Measurements from ENCODE around the gene ZNF490.
"Not testable (repeated sequence)": the region's sequence is repeated elsewhere in the genome, so short reads cannot be mapped to it uniquely, and the experiment has no call there.

The ZNF490 gene

GRCh38 chr19:12610540-12611360, at the start of gene ZNF490, which contains the start of gene ZNF791:
ZNF490 (minus strand) TSS chr19:12610813; CDS start chr19:12610680, 133 bp downstream.
ZNF791 (plus strand) TSS chr19:12610920; CDS start chr19:12611080, 160 bp downstream.
- DNase-seq (ENCODE audit: low read depth in 2 of 3, low spot score in 2 of 3), result peak; percentile 74 to 97 (median 89)

GRCh38 chr19:12657966-12658365, 47.4 kb upstream of the ZNF490 start:
- no peak for DNase-seq (ENCODE audit: low read depth in 2 of 3, low spot score in 2 of 3)

- no peak for DNase-seq (ENCODE audit: low read depth in 2 of 3, low spot score in 2 of 3)
These were observed 46.4 kb upstream of the ZNF490 start for GRCh38 chr19:12656899-12657571.

- no peak for DNase-seq (ENCODE audit: low read depth in 2 of 3, low spot score in 2 of 3)
These were observed 44.9 kb upstream of the ZNF490 start for GRCh38 chr19:12655546-12655945.

GRCh38 chr19:12652219-12652618, 41.6 kb upstream of the ZNF490 start:
- no peak for DNase-seq (ENCODE audit: low read depth in 2 of 3, low spot score in 2 of 3)

- no peak for DNase-seq (ENCODE audit: low read depth in 2 of 3, low spot score in 2 of 3)
These were observed 39.3 kb upstream of the ZNF490 start for GRCh38 chr19:12649941-12650340.

GRCh38 chr19:12648088-12648487, 37.5 kb upstream of the ZNF490 start:
- DNase-seq (ENCODE audit: low read depth in 2 of 3, low spot score in 2 of 3), result no peak

- DNase-seq (ENCODE audit: low read depth in 2 of 3, low spot score in 2 of 3), result no peak
These were observed 37.0 kb upstream of the ZNF490 start for GRCh38 chr19:12647490-12648071.

- DNase-seq (ENCODE audit: low read depth in 2 of 3, low spot score in 2 of 3), result no peak
These were observed 36.4 kb upstream of the ZNF490 start for GRCh38 chr19:12647047-12647446.

- no peak for DNase-seq (ENCODE audit: low read depth in 2 of 3, low spot score in 2 of 3)
These were observed 35.9 kb upstream of the ZNF490 start for GRCh38 chr19:12646551-12646950.

- DNase-seq (ENCODE audit: low read depth in 2 of 3, low spot score in 2 of 3), result not testable (repeated sequence)
These were observed 33.1 kb upstream of the ZNF490 start for GRCh38 chr19:12643716-12644115.

GRCh38 chr19:12642506-12642905, 31.9 kb upstream of the ZNF490 start:
- no peak for DNase-seq (ENCODE audit: low read depth in 2 of 3, low spot score in 2 of 3)

GRCh38 chr19:12641456-12641855, 30.8 kb upstream of the ZNF490 start:
- no peak for DNase-seq (ENCODE audit: low read depth in 2 of 3, low spot score in 2 of 3)

- peak; percentile 69 to 79 (median 77) for DNase-seq (ENCODE audit: low read depth in 2 of 3, low spot score in 2 of 3)
These were observed 29.4 kb upstream of the ZNF490 start for GRCh38 chr19:12639901-12640613.

- DNase-seq (ENCODE audit: low read depth in 2 of 3, low spot score in 2 of 3), result no peak
These were observed 28.1 kb upstream of the ZNF490 start for GRCh38 chr19:12638611-12639182.

- DNase-seq (ENCODE audit: low read depth in 2 of 3, low spot score in 2 of 3), result no peak
These were observed 26.0 kb upstream of the ZNF490 start for GRCh38 chr19:12636631-12637030.

GRCh38 chr19:12629215-12629614, 18.6 kb upstream of the ZNF490 start:
- DNase-seq (ENCODE audit: low read depth in 2 of 3, low spot score in 2 of 3), result no peak

GRCh38 chr19:12628040-12629022, 17.7 kb upstream of the ZNF490 start:
- no peak for DNase-seq (ENCODE audit: low read depth in 2 of 3, low spot score in 2 of 3)

- DNase-seq (ENCODE audit: low read depth in 2 of 3, low spot score in 2 of 3), result no peak
These were observed 16.3 kb upstream of the ZNF490 start for GRCh38 chr19:12626958-12627357.
